GM18526 (cell line): ENCODE data around the gene GNAQ.

ENCODE experiments used
- POLR2A ChIP-seq: IDR thresholded peaks from 3 replicates; pipeline ENCODE4 v1.6.1; 2011; ENCODE audit not compliant: insufficient read length; ENCODE audit errors: extremely low read depth

GNAQ gene

GRCh38 chr9:78038620-78039300 is 7.1 kb upstream of the GNAQ start:
- TF ChIP-seq POLR2A: no peak

GRCh38 chr9:78035383-78035993 is 3.9 kb upstream of the GNAQ start:
- TF ChIP-seq POLR2A: no peak

GRCh38 chr9:78033870-78034269 is 2.3 kb upstream of the GNAQ start:
- no peak for TF ChIP-seq POLR2A

- no peak for TF ChIP-seq POLR2A
Observed at GRCh38 chr9:78032730-78033457, 1.3 kb upstream of the GNAQ start.

GRCh38 chr9:78031893-78032729 is 500 bp upstream of the GNAQ start:
- TF ChIP-seq POLR2A: no peak

- no peak for TF ChIP-seq POLR2A
Observed at GRCh38 chr9:78030553-78031443, 813 bp downstream of the GNAQ start.

- no peak for TF ChIP-seq POLR2A
Observed at GRCh38 chr9:78030296-78030552, 1.4 kb downstream of the GNAQ start.

GRCh38 chr9:78029551-78030295 is 1.9 kb downstream of the GNAQ start:
- TF ChIP-seq POLR2A: no peak

GRCh38 chr9:78028926-78029325 is 2.7 kb downstream of the GNAQ start:
- TF ChIP-seq POLR2A: no peak

- TF ChIP-seq POLR2A: no peak
Observed at GRCh38 chr9:78026947-78027346, 4.7 kb downstream of the GNAQ start.

- TF ChIP-seq POLR2A: no peak
Observed at GRCh38 chr9:78026416-78026815, 5.2 kb downstream of the GNAQ start.

- TF ChIP-seq POLR2A: no peak
Observed at GRCh38 chr9:78025186-78025585, 6.4 kb downstream of the GNAQ start.

- no peak for TF ChIP-seq POLR2A
Observed at GRCh38 chr9:78023003-78023741, 8.4 kb downstream of the GNAQ start.
